KMS-11 (cell line): ENCODE data around the gene TRA2A.
A peak's percentile ranks its signal among the peaks of the same experiment; 100 is the strongest.

Source experiments
- H2AFZ ChIP-seq: fragments of 200-600 bp; sonication (generic); 2 replicates; pipeline ENCODE4 v1.6.1; 2016; ENCODE audit warnings: antibody characterized with exemption, mixed run types, low read depth
- H3K27ac ChIP-seq: fragments of 200-600 bp; sonication (generic); 2 replicates; pipeline ENCODE4 v1.6.1; 2016; ENCODE audit warnings: mild to moderate bottlenecking, mixed run types
- H3K27me3 ChIP-seq: fragments of 200-600 bp; sonication (generic); 2 replicates; pipeline ENCODE4 v1.6.1; 2017; ENCODE audit warnings: mild to moderate bottlenecking, low read depth, mixed run types, moderate library complexity; ENCODE audit not compliant: insufficient read depth
- H3K36me3 ChIP-seq: fragments of 200-600 bp; sonication (generic); 2 replicates; pipeline ENCODE4 v1.6.1; 2017; ENCODE audit warnings: mild to moderate bottlenecking, mixed run types; ENCODE audit not compliant: insufficient read depth
- H3K4me1 ChIP-seq: fragments of 200-600 bp; sonication (generic); 2 replicates; pipeline ENCODE4 v1.6.1; 2016; ENCODE audit warnings: mild to moderate bottlenecking, low read depth, mixed run types; ENCODE audit not compliant: poor library complexity, severe bottlenecking
- H3K4me2 ChIP-seq: fragments of 200-600 bp; sonication (generic); 2 replicates; pipeline ENCODE4 v1.7.0; 2016; ENCODE audit warnings: mild to moderate bottlenecking, mixed run types
- H3K4me3 ChIP-seq: fragments of 200-600 bp; sonication (generic); IDR thresholded peaks from 2 replicates; pipeline ENCODE4 v1.6.1; 2017; ENCODE audit warnings: low read depth, low read length, mixed read lengths; ENCODE audit not compliant: insufficient read depth
- H3K79me2 ChIP-seq: fragments of 200-600 bp; sonication (generic); 2 replicates; pipeline ENCODE4 v1.6.1; 2016; ENCODE audit warnings: low read depth, mixed run types; ENCODE audit not compliant: insufficient read depth
- H3K9ac ChIP-seq: fragments of 200-600 bp; sonication (generic); 2 replicates; pipeline ENCODE4 v1.6.1; 2016; ENCODE audit warnings: mild to moderate bottlenecking, mixed run types
- H4K20me1 ChIP-seq: fragments of 200-600 bp; sonication (generic); 2 replicates; pipeline ENCODE4 v1.6.1; 2016; ENCODE audit warnings: mild to moderate bottlenecking, mixed run types; ENCODE audit not compliant: insufficient read depth
- CTCF ChIP-seq: fragments of 200-600 bp; sonication (generic); conservative IDR thresholded peaks from 2 replicates; pipeline ENCODE4 v1.6.1; 2017; ENCODE audit warnings: low read depth, mild to moderate bottlenecking, antibody characterized with exemption, low read length, moderate library complexity, mixed read lengths

The TRA2A gene

GRCh38 chr7:23471106-23471859 lies 60.5 kb downstream of the TRA2A start:
- Histone ChIP-seq H3K4me3 (peak overlapping the region; percentile 3), H4K20me1 (peaks cover 19% of the 10 kb centered on the region), H2AFZ (no peak overlapping the region), H3K4me1 (peaks cover 4% of the 10 kb centered on the region), H3K9ac (peak overlapping the region; percentile 94), H3K4me2 (peak overlapping the region; percentile 99), H3K79me2 (peaks cover 86% of the 10 kb centered on the region), H3K36me3 (0 out of 2 replicates have a peak, but pooled peaks cover 5% of the 10 kb centered on the region), H3K27me3 (no peaks in the 10 kb centered on the region), H3K27ac (peak overlapping the region; percentile 95)
- TF ChIP-seq CTCF = no peak

DNA sequence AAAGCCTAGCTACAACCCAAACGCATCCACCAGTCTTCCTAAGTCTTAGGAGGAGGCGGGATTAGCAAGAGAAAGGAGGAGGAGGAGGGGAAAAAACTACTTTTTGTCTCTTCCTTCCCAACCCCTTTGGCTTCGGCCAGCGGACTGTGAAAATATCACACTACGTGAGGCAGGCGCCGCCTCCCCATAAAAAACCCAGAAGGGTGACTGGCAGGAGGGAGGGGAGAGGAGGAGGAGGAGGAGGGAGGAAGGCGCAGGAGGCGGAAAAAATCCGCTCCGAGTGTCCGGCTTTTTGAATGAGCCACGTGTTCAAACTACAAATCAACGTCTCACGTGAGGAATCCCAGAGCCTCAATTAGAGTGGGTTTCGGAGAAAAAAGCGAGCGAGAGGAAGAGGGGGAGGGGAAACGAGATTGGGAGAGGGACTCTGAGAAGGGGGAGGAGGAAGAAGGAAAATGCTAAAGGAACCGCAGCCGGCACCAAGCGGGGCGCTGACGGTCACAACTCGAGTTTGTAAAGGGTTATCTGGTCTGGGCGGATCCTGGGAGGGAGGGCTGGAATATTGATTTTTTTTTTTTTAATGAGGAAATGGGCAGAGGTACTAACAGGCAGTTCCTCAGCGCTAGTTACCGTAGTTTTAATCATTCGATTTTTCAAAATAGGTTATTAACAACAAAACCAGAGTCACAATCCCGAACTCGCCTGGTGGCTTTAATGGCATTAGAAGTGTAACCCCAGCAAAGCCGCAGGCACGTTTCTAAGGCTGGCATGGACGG lies 61.3 kb downstream of the TRA2A start, which contains the start of gene IGF2BP3:
Gene IGF2BP3 (minus strand): TSS at position 162 of the 776 bp plus-strand sequence. CDS start 381 bp downstream, outside the sequence.
- H3K4me1 ChIP-seq = peaks cover 12% of the 10 kb centered on the region
- H4K20me1 ChIP-seq = peaks cover 26% of the 10 kb centered on the region
- H3K4me2 ChIP-seq = peak within 1 kb of the TSS; percentile 99
- peaks cover 86% of the 10 kb centered on the region for H3K79me2 ChIP-seq
- peak within 1 kb of the TSS; percentile 3 for H3K4me3 ChIP-seq
- H3K27me3 ChIP-seq = no peaks in the 10 kb centered on the region
- H3K9ac ChIP-seq = peak within 1 kb of the TSS; percentile 94
- peak within 1 kb of the TSS; percentile 95 for H3K27ac ChIP-seq
- TF ChIP-seq CTCF = no peak
- H3K36me3 ChIP-seq = 0 out of 2 replicates have a peak, but pooled peaks cover 5% of the 10 kb centered on the region
- peak within 1 kb of the TSS; percentile 1; the same call in 1 of the 2 replicates for H2AFZ ChIP-seq

DNA sequence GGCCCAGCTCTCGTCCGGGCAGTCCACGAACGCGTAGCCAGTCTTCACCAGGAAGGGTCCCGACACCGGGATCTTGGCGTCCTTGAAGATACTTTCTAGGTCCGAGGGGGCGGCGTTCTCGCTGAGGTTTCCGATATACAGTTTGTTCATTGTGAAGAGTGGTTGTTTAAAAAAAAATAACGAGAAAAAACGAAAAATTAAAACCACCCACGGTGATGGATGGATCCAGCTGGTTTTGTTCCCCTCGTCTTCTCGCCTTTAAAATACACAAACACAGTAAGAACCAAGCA lies 61.9 kb downstream of the TRA2A start:
- Histone ChIP-seq H3K27me3 (no peaks in the 10 kb centered on the region), H3K4me3 (no peak overlapping the region), H3K79me2 (peaks cover 86% of the 10 kb centered on the region), H4K20me1 (peaks cover 33% of the 10 kb centered on the region), H3K9ac (peak overlapping the region; percentile 94), H3K27ac (peak overlapping the region; percentile 95), H3K4me1 (peaks cover 18% of the 10 kb centered on the region), H3K4me2 (peak overlapping the region; percentile 85), H3K36me3 (0 out of 2 replicates have a peak, but pooled peaks cover 5% of the 10 kb centered on the region), H2AFZ (no peak overlapping the region)
- no peak for TF ChIP-seq CTCF

DNA sequence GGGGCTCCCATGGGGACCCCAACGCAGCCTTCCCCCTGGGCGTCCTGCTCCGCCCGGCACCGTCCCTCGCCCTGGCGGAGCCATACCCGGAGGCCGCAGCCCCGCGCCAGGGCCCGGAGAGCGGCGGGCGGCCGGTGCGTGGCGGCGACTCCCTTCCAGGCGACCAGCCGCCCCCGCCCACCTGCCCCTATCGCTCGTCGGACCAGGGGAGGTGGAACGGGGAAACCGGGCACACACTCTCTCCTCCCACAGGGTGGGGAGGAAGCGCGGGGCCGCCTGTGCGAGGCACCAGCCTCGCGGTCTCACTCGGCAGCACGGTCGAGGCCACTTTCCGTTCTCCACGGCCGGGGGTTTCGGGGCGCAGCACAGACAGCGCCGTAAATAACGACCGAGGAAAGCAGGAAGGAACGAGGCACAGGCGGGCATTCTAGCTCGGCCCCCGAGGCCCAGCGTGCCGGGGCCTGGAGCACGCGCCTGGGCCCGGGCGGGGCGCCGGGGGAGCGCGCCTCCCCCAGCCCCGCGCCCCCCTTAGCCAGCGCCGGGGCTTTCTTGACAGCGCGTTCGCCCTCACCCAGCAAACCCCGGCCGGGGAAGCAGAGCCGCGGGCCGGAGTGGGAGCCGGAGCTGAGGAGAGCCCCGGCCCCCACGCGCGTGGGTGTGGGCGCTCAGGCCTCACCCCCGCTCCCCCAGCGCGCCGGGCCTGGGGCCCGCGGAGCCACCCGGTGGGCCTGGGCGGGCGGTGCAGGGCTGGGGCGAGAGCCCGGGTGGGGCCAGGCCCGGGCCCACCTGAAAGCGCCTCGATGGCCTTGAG lies 62.4 kb downstream of the TRA2A start:
- Histone ChIP-seq H3K27ac (peak overlapping the region; percentile 95), H4K20me1 (peaks cover 36% of the 10 kb centered on the region), H3K4me2 (peak overlapping the region; percentile 85), H3K4me3 (no peak overlapping the region), H3K27me3 (no peaks in the 10 kb centered on the region), H3K79me2 (peaks cover 88% of the 10 kb centered on the region), H3K36me3 (0 out of 2 replicates have a peak, but pooled peaks cover 5% of the 10 kb centered on the region), H3K4me1 (peaks cover 23% of the 10 kb centered on the region), H3K9ac (peak overlapping the region; percentile 94), H2AFZ (no peak overlapping the region)
- TF ChIP-seq CTCF = no peak
